Measurements from ENCODE around the gene MAST4. TPM values are rescaled to one million over a fixed set of nuclear protein-coding genes. Genes with fewer than 3 reads are reported as not detected.

The MAST4 gene
- total RNA-seq, 4 donors from 2014 or later = 19.5 to 44.1 (median 24.1) TPM

DNA sequence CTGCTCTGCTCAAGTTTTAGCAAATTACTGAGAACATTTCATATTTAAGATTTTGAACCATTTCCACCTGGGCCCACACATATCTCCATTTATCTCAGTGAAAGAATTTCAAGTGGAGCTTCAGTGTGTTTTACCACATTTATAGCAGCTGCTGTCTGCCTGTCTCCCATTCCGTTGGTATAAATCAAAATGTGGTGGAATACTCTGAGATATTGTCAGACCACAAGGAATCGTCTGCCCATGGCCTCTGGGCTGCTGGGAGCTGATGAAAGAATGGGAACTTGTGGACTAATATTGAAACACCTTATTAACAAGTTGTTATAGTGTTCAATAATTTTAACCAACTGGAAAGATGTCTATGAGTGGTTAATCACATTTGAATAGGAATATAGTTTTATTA is 33.3 kb downstream of the MAST4 start:
- TF ChIP-seq, protein P1, sequence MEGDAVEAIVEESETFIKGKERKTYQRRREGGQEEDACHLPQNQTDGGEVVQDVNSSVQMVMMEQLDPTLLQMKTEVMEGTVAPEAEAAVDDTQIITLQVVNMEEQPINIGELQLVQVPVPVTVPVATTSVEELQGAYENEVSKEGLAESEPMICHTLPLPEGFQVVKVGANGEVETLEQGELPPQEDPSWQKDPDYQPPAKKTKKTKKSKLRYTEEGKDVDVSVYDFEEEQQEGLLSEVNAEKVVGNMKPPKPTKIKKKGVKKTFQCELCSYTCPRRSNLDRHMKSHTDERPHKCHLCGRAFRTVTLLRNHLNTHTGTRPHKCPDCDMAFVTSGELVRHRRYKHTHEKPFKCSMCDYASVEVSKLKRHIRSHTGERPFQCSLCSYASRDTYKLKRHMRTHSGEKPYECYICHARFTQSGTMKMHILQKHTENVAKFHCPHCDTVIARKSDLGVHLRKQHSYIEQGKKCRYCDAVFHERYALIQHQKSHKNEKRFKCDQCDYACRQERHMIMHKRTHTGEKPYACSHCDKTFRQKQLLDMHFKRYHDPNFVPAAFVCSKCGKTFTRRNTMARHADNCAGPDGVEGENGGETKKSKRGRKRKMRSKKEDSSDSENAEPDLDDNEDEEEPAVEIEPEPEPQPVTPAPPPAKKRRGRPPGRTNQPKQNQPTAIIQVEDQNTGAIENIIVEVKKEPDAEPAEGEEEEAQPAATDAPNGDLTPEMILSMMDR (IDR thresholded peaks at IDR 0.05) = no peak
- no peak for TF ChIP-seq POLR2A (IDR thresholded peaks at IDR 0.05)
- TF ChIP-seq EP300 (IDR thresholded peaks at IDR 0.05) = no peak
- 71 to 72% methylated on average over 2 of the region's 2 CpGs for WGBS, 2 donors
- Histone ChIP-seq H3K4me1 (no peaks in the 10 kb centered on the region), H3K27me3 (no peaks in the 10 kb centered on the region), H3K27ac (no peak overlapping the region), H3K4me3 (no peak overlapping the region), H3K9me3 (no peaks in the 10 kb centered on the region), H3K36me3 (no peaks in the 10 kb centered on the region)
- DNase-seq (ENCODE audit: low spot score in 2 of 2) = no peak

DNA sequence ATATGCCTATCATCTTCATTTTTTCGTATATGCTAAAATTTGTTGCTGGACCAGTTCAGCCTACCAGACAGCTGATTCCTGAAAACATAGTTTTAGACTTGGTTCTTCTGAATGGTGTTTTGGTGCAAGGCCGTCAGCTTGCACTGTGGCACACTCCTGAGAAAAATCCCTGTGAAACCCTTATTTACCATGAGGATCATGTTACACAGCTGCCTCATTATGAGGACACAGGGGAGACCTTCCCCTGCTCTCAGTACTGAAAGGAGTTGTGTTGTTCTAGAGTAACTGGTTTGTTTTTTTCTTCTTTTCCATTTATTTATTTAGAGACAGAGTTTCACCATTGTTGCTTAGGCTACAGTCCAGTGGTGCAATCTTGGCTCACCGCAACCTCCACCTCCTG is 37.6 kb downstream of the MAST4 start:
- no peak for DNase-seq (ENCODE audit: low spot score in 2 of 2)
- no peak overlapping the region for H3K27ac ChIP-seq
- H3K36me3 ChIP-seq = no peaks in the 10 kb centered on the region
- no peak overlapping the region for H3K4me3 ChIP-seq
- no peaks in the 10 kb centered on the region for H3K27me3 ChIP-seq
- WGBS, 2 donors = 72 to 80% methylated on average over 3 of the region's 3 CpGs
- TF ChIP-seq, protein P1 (IDR thresholded peaks at IDR 0.05) = no peak
- TF ChIP-seq EP300 (IDR thresholded peaks at IDR 0.05) (no peak), POLR2A (IDR thresholded peaks at IDR 0.05) (no peak)
- H3K4me1 ChIP-seq = no peaks in the 10 kb centered on the region
- no peaks in the 10 kb centered on the region for H3K9me3 ChIP-seq

DNA sequence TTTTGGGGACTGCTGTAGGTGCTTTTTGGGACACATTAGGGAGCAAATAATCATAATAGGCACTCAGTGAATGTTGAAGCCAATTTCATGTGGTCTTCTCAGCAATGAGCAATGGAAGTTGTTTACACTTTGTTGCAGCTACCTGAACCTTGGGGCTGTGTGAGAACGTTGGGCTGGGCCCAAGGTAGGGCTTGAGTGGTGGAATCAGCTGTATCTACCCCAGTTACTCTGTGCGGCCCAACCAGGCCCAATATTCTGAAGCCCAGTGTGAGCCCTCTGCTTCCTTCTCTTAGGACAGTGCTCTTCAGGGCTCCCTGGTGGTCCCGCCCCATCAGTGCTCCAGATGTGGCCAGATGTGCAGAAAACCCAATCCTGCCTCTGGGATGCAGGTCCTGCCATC is 38.4 kb downstream of the MAST4 start:
- Histone ChIP-seq H3K4me1 (no peaks in the 10 kb centered on the region), H3K27me3 (no peaks in the 10 kb centered on the region), H3K36me3 (no peaks in the 10 kb centered on the region), H3K4me3 (no peak overlapping the region), H3K9me3 (no peaks in the 10 kb centered on the region), H3K27ac (no peak overlapping the region)
- WGBS, 2 donors = 84 to 90% methylated on average over 3 of the region's 3 CpGs
- TF ChIP-seq POLR2A (IDR thresholded peaks at IDR 0.05) (no peak), EP300 (IDR thresholded peaks at IDR 0.05) (no peak)
- TF ChIP-seq, protein P1 (IDR thresholded peaks at IDR 0.05) = no peak
- DNase-seq (ENCODE audit: low spot score in 2 of 2) = no peak

DNA sequence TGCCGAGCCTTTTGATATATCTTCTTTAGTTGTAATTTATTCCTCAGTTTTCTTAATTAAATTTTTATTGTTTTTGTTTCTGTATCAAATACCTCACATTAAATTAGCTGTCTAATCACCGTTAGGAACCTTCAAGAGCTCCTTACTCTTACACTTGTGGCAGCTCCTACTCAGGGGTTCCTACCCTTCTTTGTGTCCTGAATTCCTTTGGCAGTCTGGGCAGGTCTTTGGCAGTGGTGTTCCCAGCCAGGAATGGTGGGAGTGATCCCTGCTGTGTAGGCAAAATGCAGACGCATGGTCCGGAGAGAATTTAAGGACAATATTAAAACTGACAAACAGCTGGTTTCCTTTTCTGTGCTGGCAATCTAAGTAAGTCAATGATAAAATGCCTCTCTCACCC is 41.8 kb downstream of the MAST4 start:
- H3K27me3 ChIP-seq = no peaks in the 10 kb centered on the region
- WGBS, 2 donors = 79 to 84% methylated on average over 4 of the region's 4 CpGs
- no peaks in the 10 kb centered on the region for H3K9me3 ChIP-seq
- H3K4me3 ChIP-seq = no peak overlapping the region
- no peaks in the 10 kb centered on the region for H3K4me1 ChIP-seq
- no peak overlapping the region for H3K27ac ChIP-seq
- DNase-seq (ENCODE audit: low spot score in 2 of 2) = no peak
- TF ChIP-seq POLR2A (IDR thresholded peaks at IDR 0.05) (no peak), EP300 (IDR thresholded peaks at IDR 0.05) (no peak)
- TF ChIP-seq, protein P1 (IDR thresholded peaks at IDR 0.05) = no peak
- no peaks in the 10 kb centered on the region for H3K36me3 ChIP-seq

DNA sequence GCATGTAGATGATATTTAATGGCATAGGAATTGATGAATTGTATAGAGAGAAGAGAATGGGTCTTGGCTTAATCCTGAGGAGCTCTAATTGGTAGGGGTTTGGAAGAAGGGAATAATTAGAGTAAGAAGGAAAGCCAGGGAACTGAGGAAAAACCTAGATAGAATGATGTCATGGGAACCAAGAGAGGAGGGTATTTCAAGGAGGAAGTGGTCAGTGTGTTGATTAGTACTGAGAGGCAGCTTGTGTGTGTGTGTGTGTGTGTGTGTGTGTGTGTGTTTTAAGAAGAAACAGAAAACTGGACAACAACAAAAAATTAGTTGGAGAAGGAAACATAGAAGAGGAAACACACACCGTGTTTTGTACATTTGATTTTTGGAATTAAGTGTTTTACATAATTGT is 42.8 kb downstream of the MAST4 start:
- Histone ChIP-seq H3K4me1 (no peaks in the 10 kb centered on the region), H3K4me3 (no peak overlapping the region), H3K9me3 (no peaks in the 10 kb centered on the region), H3K36me3 (no peaks in the 10 kb centered on the region), H3K27ac (no peak overlapping the region), H3K27me3 (no peaks in the 10 kb centered on the region)
- TF ChIP-seq, protein P1 (IDR thresholded peaks at IDR 0.05) = no peak
- TF ChIP-seq EP300 (IDR thresholded peaks at IDR 0.05) (no peak), POLR2A (IDR thresholded peaks at IDR 0.05) (no peak)
- 76 to 77% methylated on average over 1 of the region's 1 CpG for WGBS, 2 donors
- no peak for DNase-seq (ENCODE audit: low spot score in 2 of 2)

Measured in tibial nerve (tissue), 4 donors.